HG03095 (cell line): ENCODE results near the gene IFNL3.

Experiments used
- ATAC-seq: cut with Tn5 transposase; IDR thresholded peaks from one replicate; pipeline ENCODE4 v1.9.1; 2021; ENCODE audit warnings: moderate library complexity; ENCODE audit not compliant: unreplicated experiment

Gene IFNL3

DNA sequence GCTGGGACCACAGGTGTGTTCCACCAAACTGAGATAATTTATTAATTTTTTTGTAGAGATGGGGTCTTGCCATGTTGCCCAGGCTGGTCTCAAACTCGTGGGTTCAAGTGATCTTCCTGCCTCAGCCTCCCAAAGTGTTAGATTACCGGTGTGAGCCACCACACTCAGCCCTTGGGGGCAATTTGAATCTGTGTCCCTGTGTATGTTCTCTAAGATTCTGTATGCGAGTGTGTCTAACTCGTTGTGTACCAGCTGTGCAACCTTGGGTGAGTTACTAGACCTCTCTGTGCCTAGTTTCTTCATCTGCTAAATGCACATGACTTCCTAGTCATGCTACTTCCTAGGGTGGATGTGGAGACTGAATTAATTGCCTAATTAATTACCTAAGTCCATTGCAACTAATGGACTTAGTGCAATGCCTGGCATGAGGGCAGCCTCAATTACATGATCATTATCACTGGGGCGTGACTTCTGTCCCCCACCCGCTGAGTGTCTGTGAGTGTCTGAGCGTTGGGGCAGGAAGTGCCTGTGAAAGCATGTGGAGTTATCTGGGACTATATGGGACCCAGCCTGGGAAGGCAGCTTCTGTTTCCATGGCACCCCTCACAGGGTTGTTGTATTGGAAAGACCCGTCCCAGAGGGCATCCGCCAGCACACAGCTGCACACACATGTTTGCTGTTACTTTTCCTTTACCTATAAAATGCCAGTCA is 49.8 kb downstream of the IFNL3 start:
- no peak for ATAC-seq

DNA sequence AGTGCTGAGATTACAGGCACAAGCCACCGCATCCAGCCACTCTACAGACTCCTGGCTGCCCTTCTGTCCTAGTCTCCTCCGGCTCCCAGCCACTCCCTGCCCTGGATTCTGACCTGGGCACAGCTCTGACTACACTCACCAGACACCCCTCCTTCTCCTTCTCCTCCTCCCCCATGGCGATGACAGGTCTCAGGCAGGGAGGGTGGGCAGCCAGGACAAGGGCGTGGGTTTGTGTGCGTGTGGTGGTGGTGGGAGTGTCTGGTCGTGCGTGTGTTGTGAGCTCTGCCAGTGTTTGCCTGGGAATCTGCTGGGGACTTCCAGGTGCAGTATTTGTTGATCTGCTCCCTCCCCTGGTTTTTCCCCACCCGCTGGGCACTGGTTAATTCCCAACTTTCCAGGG is 51.0 kb downstream of the IFNL3 start:
- no peak for ATAC-seq
